Smooth muscle cell (in vitro differentiated cells): ENCODE data around the gene ERG. TPM values are rescaled to one million over a fixed set of nuclear protein-coding genes. Genes with fewer than 3 reads are reported as not detected.

Source experiments
- DNase-seq: peaks from one replicate; lab custom pipeline; 2025; ENCODE audit not compliant: unreplicated experiment; lab: John Stamatoyannopoulos, UW
- H2AFZ ChIP-seq: fragments of 200-600 bp; sonication (generic); 2 replicates; pipeline ENCODE4 v1.6.0; 2016; ENCODE audit warnings: antibody characterized with exemption, low read depth, mild to moderate bottlenecking
- H3F3A ChIP-seq: fragments of 200-600 bp; sonication (generic); 2 replicates; pipeline ENCODE4 v1.6.0; 2017; ENCODE audit warnings: antibody characterized with exemption, low read depth
- H3K27ac ChIP-seq: fragments of 200-600 bp; sonication (generic); 2 replicates; pipeline ENCODE4 v1.5.1; 2016; ENCODE audit warnings: low read depth, mild to moderate bottlenecking
- H3K27me3 ChIP-seq: fragments of 200-600 bp; sonication (generic); 2 replicates; pipeline ENCODE4 v1.6.1; 2016; ENCODE audit warnings: low read depth, mild to moderate bottlenecking
- H3K36me3 ChIP-seq: fragments of 200-600 bp; sonication (generic); 2 replicates; pipeline ENCODE4 v1.5.1; 2016; ENCODE audit warnings: low read depth
- H3K4me1 ChIP-seq: fragments of 200-600 bp; sonication (generic); 2 replicates; pipeline ENCODE4 v1.5.1; 2016; ENCODE audit warnings: low read depth
- H3K4me2 ChIP-seq: fragments of 200-600 bp; sonication (generic); 2 replicates; pipeline ENCODE4 v1.6.0; 2016; ENCODE audit warnings: mild to moderate bottlenecking
- H3K4me3 ChIP-seq: fragments of 200-600 bp; sonication (generic); 2 replicates; pipeline ENCODE4 v1.5.1; 2016; ENCODE audit warnings: mild to moderate bottlenecking
- H3K79me2 ChIP-seq: fragments of 200-600 bp; sonication (generic); 2 replicates; pipeline ENCODE4 v1.6.0; 2016; ENCODE audit warnings: low read depth, mild to moderate bottlenecking
- H3K9ac ChIP-seq: fragments of 200-600 bp; sonication (generic); 2 replicates; pipeline ENCODE4 v1.6.0; 2016; ENCODE audit warnings: low read depth
- H3K9me3 ChIP-seq: fragments of 200-600 bp; sonication (generic); replicated peaks from 2 replicates; pipeline ENCODE4 v1.5.1; 2016; ENCODE audit warnings: low read depth
- H4K20me1 ChIP-seq: fragments of 200-600 bp; sonication (generic); 2 replicates; pipeline ENCODE4 v1.6.0; 2016; ENCODE audit warnings: low read depth
- CTCF ChIP-seq: fragments of 200-600 bp; sonication (generic); IDR thresholded peaks from 2 replicates; pipeline ENCODE4 v1.5.1; 2017; ENCODE audit warnings: borderline replicate concordance, mild to moderate bottlenecking, antibody characterized with exemption; ENCODE audit not compliant: insufficient read depth, poor library complexity, severe bottlenecking
- WGBS: methylation state at CpG from one replicate; pipeline ENCODE4 v1.1.7; 2016; ENCODE audit warnings: low lambda C conversion rate; 5-methylcytosine and 5-hydroxymethylcytosine counted together
- polyA plus RNA-seq: library from polyadenylated mRNA; unstranded; fragments of >200 nt; fragmentation: Nextera tagmentation; extraction: Ambion mirVana; gene quantifications from 2 replicates; pipeline ENCODE4 v1.2.1, GENCODE V29; 2016
- total RNA-seq: library from RNA; depleted of rRNA; stranded (reverse); fragments of >200 nt; gene quantifications from 2 replicates; pipeline ENCODE4 v1.2.3, GENCODE V29; 2014

ERG gene
- total and polyA plus RNA-seq, 2 experiments from 2014 or later: 11.0 to 14.4 TPM

- Histone ChIP-seq H3K4me1 (no peaks in the 10 kb centered on the region), H2AFZ (no peak overlapping the region), H3K9ac (no peak overlapping the region), H3K4me3 (no peak overlapping the region), H3K36me3 (no peaks in the 10 kb centered on the region), H3K9me3 (no peaks in the 10 kb centered on the region), H4K20me1 (no peaks in the 10 kb centered on the region), H3K79me2 (no peaks in the 10 kb centered on the region), H3K27me3 (no peaks in the 10 kb centered on the region), H3K4me2 (no peak overlapping the region), H3K27ac (no peak overlapping the region), H3F3A (no peaks in the 10 kb centered on the region)
- DNase-seq: no peak
- WGBS: 62% methylated on average over 5 of the region's 5 CpGs
- peak; percentile 31 for TF ChIP-seq CTCF
These were observed 117.7 kb downstream of the ERG start for GRCh38 chr21:38380481-38381137.

GRCh38 chr21:38379147-38379546, 119.1 kb downstream of the ERG start:
- WGBS: 67% methylated on average over 3 of the region's 3 CpGs
- Histone ChIP-seq H3K9ac (no peak overlapping the region), H3K27me3 (no peaks in the 10 kb centered on the region), H3K79me2 (no peaks in the 10 kb centered on the region), H3F3A (no peaks in the 10 kb centered on the region), H3K36me3 (no peaks in the 10 kb centered on the region), H3K4me2 (no peak overlapping the region), H3K4me1 (no peaks in the 10 kb centered on the region), H3K27ac (no peak overlapping the region), H3K4me3 (no peak overlapping the region), H3K9me3 (no peaks in the 10 kb centered on the region), H4K20me1 (no peaks in the 10 kb centered on the region), H2AFZ (no peak overlapping the region)
- TF ChIP-seq CTCF: no peak
- DNase-seq: no peak

GRCh38 chr21:38377165-38378088, 120.8 kb downstream of the ERG start:
- H3F3A ChIP-seq: no peaks in the 10 kb centered on the region

More at GRCh38 chr21:38377165-38378088, 120.8 kb downstream of the ERG start:
- no peaks in the 10 kb centered on the region for H3K36me3 ChIP-seq
- no peak for TF ChIP-seq CTCF
- H3K79me2 ChIP-seq: no peaks in the 10 kb centered on the region
- H2AFZ ChIP-seq: no peak overlapping the region
- no peaks in the 10 kb centered on the region for H3K27me3 ChIP-seq
- no peak overlapping the region for H3K27ac ChIP-seq
- no peak overlapping the region for H3K4me3 ChIP-seq
- no peaks in the 10 kb centered on the region for H4K20me1 ChIP-seq
- 75% methylated on average over 5 of the region's 5 CpGs for WGBS
- DNase-seq: no peak
- no peak overlapping the region for H3K9ac ChIP-seq
- H3K4me1 ChIP-seq: no peaks in the 10 kb centered on the region
- H3K4me2 ChIP-seq: no peak overlapping the region
- no peaks in the 10 kb centered on the region for H3K9me3 ChIP-seq
